WTC11 (cell line): ENCODE results near the gene ARPC2. TPM values are rescaled to one million over a fixed set of nuclear protein-coding genes. Genes with fewer than 3 reads are reported as not detected.

Source experiments
- CBFB ChIP-seq: sonication (generic); formaldehyde crosslinking; IDR thresholded peaks from 2 replicates; pipeline ENCODE4 v1.8.1; 2022; ENCODE audit warnings: mild to moderate bottlenecking, low read depth, missing genetic modification reagents
- EMX1 ChIP-seq: fragments of 250-450 bp; sonication (Bioruptor Pico); IDR thresholded peaks from 2 replicates; pipeline ENCODE4 v1.8.0; 2021; ENCODE audit warnings: mild to moderate bottlenecking
- ETV6 ChIP-seq: sonication (generic); formaldehyde crosslinking; IDR thresholded peaks from 2 replicates; pipeline ENCODE4 v1.8.1; 2022; ENCODE audit warnings: mild to moderate bottlenecking, missing genetic modification reagents
- FOXK1 ChIP-seq: sonication (generic); formaldehyde crosslinking; IDR thresholded peaks from 2 replicates; pipeline ENCODE4 v1.8.0; 2022; ENCODE audit warnings: mild to moderate bottlenecking, moderate library complexity, missing genetic modification reagents
- JUN ChIP-seq: sonication (generic); formaldehyde crosslinking; IDR thresholded peaks from 2 replicates; pipeline ENCODE4 v1.8.0; 2023; ENCODE audit warnings: mild to moderate bottlenecking, missing genetic modification reagents
- MXD4 ChIP-seq: fragments of 250-450 bp; sonication (Bioruptor Pico); IDR thresholded peaks from 2 replicates; pipeline ENCODE4 v1.8.0; 2021; ENCODE audit warnings: mild to moderate bottlenecking, moderate library complexity, borderline replicate concordance
- NR1H2 ChIP-seq: sonication (generic); formaldehyde crosslinking; IDR thresholded peaks from 2 replicates; pipeline ENCODE4 v1.9.0; 2021; ENCODE audit warnings: mild to moderate bottlenecking, moderate library complexity, missing genetic modification reagents
- NR2C2 ChIP-seq: sonication (generic); formaldehyde crosslinking; IDR thresholded peaks from 2 replicates; pipeline ENCODE4 v1.8.0; 2022; ENCODE audit warnings: mild to moderate bottlenecking, missing genetic modification reagents
- ZNF219 ChIP-seq: sonication (generic); formaldehyde crosslinking; IDR thresholded peaks from 2 replicates; pipeline ENCODE4 v1.8.0; 2023; ENCODE audit warnings: missing genetic modification reagents, mild to moderate bottlenecking, borderline replicate concordance
- total RNA-seq: library from RNA; stranded (reverse); gene quantifications from 3 replicates; pipeline ENCODE4 v1.2.3, GENCODE V29; 2021
- TF ChIP-seq, protein P1 (sequence below): sonication (generic); formaldehyde crosslinking; IDR thresholded peaks from 2 replicates; pipeline ENCODE4 v1.8.1; 2022; ENCODE audit warnings: missing genetic modification reagents, borderline replicate concordance
- TF ChIP-seq, protein P2 (sequence below): sonication (generic); formaldehyde crosslinking; IDR thresholded peaks from 2 replicates; pipeline ENCODE4 v1.8.1; 2023; ENCODE audit warnings: mild to moderate bottlenecking, missing genetic modification reagents, borderline replicate concordance
- TF ChIP-seq, protein P3 (sequence below): sonication (generic); formaldehyde crosslinking; IDR thresholded peaks from 2 replicates; pipeline ENCODE4 v1.8.1; 2023; ENCODE audit warnings: mild to moderate bottlenecking, missing genetic modification reagents
- TF ChIP-seq, protein P4 (sequence below): sonication (generic); formaldehyde crosslinking; IDR thresholded peaks from 2 replicates; pipeline ENCODE4 v1.8.0; 2023; ENCODE audit warnings: missing genetic modification reagents, mild to moderate bottlenecking, borderline replicate concordance
- TF ChIP-seq, protein P5 (sequence below): fragments of 200-600 bp; IDR thresholded peaks from 2 replicates; pipeline ENCODE4 v1.8.0; 2022; ENCODE audit warnings: antibody characterized with exemption
- TF ChIP-seq, protein P6 (sequence below): sonication (generic); formaldehyde crosslinking; IDR thresholded peaks from 2 replicates; pipeline ENCODE4 v1.8.1; 2022; ENCODE audit warnings: low read depth, missing genetic modification reagents, borderline replicate concordance
- TF ChIP-seq, protein P7 (sequence below): sonication (generic); formaldehyde crosslinking; IDR thresholded peaks from 2 replicates; pipeline ENCODE4 v1.8.0; 2022; ENCODE audit warnings: missing genetic modification reagents
- TF ChIP-seq, protein P8 (sequence below): sonication (generic); formaldehyde crosslinking; IDR thresholded peaks from 2 replicates; pipeline ENCODE4 v1.8.1; 2022; ENCODE audit warnings: mild to moderate bottlenecking, moderate library complexity, missing genetic modification reagents

ARPC2 gene
- total RNA-seq, 1 experiment from 2014 or later = 184 TPM

DNA sequence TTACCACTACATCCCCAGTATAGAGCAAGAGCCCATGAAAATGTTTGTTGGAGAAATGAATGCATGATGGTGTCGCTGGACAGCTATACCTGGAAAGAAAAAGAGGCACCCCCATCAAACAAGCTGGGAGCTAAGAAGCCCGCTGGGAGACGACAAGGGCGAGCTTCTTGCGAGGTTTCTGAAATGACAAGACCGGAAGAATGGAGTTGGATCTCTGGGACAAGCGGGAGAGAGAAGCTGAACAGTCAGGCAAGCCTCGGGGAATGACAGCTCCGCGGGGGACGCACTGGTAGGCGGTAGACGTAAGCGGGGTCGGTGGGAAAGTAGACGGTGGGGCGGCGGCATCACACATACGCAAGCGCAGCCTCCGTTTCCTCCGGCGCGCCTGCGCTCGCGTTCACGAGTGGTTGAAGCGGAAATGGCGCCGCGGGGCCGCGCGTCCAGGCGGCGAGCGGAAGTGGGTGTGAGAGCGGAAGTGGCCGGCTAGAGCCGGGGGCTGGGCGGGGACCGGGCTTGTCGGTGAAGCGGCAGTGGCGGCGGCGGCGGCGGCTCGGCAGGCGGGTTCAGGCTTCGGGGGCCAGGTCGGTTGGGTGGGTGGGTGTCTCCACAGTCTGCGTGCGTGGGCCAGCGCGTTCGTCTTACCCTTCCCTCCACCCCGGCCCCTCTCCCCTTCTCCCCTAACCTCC is at the start of gene ARPC2 (continued):
- TF ChIP-seq, protein P1, sequence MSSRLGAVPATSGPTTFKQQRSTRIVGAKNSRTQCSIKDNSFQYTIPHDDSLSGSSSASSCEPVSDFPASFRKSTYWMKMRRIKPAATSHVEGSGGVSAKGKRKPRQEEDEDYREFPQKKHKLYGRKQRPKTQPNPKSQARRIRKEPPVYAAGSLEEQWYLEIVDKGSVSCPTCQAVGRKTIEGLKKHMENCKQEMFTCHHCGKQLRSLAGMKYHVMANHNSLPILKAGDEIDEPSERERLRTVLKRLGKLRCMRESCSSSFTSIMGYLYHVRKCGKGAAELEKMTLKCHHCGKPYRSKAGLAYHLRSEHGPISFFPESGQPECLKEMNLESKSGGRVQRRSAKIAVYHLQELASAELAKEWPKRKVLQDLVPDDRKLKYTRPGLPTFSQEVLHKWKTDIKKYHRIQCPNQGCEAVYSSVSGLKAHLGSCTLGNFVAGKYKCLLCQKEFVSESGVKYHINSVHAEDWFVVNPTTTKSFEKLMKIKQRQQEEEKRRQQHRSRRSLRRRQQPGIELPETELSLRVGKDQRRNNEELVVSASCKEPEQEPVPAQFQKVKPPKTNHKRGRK (CRISPR knock-in tag) = no peak
- no peak for TF ChIP-seq JUN (CRISPR knock-in tag)
- TF ChIP-seq, protein P2, sequence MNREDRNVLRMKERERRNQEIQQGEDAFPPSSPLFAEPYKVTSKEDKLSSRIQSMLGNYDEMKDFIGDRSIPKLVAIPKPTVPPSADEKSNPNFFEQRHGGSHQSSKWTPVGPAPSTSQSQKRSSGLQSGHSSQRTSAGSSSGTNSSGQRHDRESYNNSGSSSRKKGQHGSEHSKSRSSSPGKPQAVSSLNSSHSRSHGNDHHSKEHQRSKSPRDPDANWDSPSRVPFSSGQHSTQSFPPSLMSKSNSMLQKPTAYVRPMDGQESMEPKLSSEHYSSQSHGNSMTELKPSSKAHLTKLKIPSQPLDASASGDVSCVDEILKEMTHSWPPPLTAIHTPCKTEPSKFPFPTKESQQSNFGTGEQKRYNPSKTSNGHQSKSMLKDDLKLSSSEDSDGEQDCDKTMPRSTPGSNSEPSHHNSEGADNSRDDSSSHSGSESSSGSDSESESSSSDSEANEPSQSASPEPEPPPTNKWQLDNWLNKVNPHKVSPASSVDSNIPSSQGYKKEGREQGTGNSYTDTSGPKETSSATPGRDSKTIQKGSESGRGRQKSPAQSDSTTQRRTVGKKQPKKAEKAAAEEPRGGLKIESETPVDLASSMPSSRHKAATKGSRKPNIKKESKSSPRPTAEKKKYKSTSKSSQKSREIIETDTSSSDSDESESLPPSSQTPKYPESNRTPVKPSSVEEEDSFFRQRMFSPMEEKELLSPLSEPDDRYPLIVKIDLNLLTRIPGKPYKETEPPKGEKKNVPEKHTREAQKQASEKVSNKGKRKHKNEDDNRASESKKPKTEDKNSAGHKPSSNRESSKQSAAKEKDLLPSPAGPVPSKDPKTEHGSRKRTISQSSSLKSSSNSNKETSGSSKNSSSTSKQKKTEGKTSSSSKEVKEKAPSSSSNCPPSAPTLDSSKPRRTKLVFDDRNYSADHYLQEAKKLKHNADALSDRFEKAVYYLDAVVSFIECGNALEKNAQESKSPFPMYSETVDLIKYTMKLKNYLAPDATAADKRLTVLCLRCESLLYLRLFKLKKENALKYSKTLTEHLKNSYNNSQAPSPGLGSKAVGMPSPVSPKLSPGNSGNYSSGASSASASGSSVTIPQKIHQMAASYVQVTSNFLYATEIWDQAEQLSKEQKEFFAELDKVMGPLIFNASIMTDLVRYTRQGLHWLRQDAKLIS (CRISPR knock-in tag) = 0 out of 2 replicates have a peak, but pooled peaks have one; percentile 14
- TF ChIP-seq CBFB (CRISPR knock-in tag) = 0 out of 2 replicates have a peak, but pooled peaks have one; percentile 73
- TF ChIP-seq, protein P3, sequence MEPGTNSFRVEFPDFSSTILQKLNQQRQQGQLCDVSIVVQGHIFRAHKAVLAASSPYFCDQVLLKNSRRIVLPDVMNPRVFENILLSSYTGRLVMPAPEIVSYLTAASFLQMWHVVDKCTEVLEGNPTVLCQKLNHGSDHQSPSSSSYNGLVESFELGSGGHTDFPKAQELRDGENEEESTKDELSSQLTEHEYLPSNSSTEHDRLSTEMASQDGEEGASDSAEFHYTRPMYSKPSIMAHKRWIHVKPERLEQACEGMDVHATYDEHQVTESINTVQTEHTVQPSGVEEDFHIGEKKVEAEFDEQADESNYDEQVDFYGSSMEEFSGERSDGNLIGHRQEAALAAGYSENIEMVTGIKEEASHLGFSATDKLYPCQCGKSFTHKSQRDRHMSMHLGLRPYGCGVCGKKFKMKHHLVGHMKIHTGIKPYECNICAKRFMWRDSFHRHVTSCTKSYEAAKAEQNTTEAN = no peak
- TF ChIP-seq ZNF219 (CRISPR knock-in tag) = peak; percentile 70; the same call in 1 of the 2 replicates
- TF ChIP-seq, protein P4, sequence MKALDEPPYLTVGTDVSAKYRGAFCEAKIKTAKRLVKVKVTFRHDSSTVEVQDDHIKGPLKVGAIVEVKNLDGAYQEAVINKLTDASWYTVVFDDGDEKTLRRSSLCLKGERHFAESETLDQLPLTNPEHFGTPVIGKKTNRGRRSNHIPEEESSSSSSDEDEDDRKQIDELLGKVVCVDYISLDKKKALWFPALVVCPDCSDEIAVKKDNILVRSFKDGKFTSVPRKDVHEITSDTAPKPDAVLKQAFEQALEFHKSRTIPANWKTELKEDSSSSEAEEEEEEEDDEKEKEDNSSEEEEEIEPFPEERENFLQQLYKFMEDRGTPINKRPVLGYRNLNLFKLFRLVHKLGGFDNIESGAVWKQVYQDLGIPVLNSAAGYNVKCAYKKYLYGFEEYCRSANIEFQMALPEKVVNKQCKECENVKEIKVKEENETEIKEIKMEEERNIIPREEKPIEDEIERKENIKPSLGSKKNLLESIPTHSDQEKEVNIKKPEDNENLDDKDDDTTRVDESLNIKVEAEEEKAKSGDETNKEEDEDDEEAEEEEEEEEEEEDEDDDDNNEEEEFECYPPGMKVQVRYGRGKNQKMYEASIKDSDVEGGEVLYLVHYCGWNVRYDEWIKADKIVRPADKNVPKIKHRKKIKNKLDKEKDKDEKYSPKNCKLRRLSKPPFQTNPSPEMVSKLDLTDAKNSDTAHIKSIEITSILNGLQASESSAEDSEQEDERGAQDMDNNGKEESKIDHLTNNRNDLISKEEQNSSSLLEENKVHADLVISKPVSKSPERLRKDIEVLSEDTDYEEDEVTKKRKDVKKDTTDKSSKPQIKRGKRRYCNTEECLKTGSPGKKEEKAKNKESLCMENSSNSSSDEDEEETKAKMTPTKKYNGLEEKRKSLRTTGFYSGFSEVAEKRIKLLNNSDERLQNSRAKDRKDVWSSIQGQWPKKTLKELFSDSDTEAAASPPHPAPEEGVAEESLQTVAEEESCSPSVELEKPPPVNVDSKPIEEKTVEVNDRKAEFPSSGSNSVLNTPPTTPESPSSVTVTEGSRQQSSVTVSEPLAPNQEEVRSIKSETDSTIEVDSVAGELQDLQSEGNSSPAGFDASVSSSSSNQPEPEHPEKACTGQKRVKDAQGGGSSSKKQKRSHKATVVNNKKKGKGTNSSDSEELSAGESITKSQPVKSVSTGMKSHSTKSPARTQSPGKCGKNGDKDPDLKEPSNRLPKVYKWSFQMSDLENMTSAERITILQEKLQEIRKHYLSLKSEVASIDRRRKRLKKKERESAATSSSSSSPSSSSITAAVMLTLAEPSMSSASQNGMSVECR (CRISPR knock-in tag) = 0 out of 2 replicates have a peak, but pooled peaks have one; percentile 26
- TF ChIP-seq MXD4 (CRISPR knock-in tag) = no peak
- 0 out of 2 replicates have a peak, but pooled peaks have one; percentile 14 for TF ChIP-seq FOXK1 (CRISPR knock-in tag)
- peak; percentile 95 for TF ChIP-seq ETV6 (CRISPR knock-in tag)
- TF ChIP-seq NR1H2 (CRISPR knock-in tag) = no peak
- TF ChIP-seq, protein P5, sequence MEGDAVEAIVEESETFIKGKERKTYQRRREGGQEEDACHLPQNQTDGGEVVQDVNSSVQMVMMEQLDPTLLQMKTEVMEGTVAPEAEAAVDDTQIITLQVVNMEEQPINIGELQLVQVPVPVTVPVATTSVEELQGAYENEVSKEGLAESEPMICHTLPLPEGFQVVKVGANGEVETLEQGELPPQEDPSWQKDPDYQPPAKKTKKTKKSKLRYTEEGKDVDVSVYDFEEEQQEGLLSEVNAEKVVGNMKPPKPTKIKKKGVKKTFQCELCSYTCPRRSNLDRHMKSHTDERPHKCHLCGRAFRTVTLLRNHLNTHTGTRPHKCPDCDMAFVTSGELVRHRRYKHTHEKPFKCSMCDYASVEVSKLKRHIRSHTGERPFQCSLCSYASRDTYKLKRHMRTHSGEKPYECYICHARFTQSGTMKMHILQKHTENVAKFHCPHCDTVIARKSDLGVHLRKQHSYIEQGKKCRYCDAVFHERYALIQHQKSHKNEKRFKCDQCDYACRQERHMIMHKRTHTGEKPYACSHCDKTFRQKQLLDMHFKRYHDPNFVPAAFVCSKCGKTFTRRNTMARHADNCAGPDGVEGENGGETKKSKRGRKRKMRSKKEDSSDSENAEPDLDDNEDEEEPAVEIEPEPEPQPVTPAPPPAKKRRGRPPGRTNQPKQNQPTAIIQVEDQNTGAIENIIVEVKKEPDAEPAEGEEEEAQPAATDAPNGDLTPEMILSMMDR = no peak
- TF ChIP-seq, protein P6, sequence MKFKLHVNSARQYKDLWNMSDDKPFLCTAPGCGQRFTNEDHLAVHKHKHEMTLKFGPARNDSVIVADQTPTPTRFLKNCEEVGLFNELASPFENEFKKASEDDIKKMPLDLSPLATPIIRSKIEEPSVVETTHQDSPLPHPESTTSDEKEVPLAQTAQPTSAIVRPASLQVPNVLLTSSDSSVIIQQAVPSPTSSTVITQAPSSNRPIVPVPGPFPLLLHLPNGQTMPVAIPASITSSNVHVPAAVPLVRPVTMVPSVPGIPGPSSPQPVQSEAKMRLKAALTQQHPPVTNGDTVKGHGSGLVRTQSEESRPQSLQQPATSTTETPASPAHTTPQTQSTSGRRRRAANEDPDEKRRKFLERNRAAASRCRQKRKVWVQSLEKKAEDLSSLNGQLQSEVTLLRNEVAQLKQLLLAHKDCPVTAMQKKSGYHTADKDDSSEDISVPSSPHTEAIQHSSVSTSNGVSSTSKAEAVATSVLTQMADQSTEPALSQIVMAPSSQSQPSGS = no peak
- no peak for TF ChIP-seq NR2C2 (CRISPR knock-in tag)
- TF ChIP-seq EMX1 = peak; percentile 59; the same call in 1 of the 2 replicates
- TF ChIP-seq, protein P7, sequence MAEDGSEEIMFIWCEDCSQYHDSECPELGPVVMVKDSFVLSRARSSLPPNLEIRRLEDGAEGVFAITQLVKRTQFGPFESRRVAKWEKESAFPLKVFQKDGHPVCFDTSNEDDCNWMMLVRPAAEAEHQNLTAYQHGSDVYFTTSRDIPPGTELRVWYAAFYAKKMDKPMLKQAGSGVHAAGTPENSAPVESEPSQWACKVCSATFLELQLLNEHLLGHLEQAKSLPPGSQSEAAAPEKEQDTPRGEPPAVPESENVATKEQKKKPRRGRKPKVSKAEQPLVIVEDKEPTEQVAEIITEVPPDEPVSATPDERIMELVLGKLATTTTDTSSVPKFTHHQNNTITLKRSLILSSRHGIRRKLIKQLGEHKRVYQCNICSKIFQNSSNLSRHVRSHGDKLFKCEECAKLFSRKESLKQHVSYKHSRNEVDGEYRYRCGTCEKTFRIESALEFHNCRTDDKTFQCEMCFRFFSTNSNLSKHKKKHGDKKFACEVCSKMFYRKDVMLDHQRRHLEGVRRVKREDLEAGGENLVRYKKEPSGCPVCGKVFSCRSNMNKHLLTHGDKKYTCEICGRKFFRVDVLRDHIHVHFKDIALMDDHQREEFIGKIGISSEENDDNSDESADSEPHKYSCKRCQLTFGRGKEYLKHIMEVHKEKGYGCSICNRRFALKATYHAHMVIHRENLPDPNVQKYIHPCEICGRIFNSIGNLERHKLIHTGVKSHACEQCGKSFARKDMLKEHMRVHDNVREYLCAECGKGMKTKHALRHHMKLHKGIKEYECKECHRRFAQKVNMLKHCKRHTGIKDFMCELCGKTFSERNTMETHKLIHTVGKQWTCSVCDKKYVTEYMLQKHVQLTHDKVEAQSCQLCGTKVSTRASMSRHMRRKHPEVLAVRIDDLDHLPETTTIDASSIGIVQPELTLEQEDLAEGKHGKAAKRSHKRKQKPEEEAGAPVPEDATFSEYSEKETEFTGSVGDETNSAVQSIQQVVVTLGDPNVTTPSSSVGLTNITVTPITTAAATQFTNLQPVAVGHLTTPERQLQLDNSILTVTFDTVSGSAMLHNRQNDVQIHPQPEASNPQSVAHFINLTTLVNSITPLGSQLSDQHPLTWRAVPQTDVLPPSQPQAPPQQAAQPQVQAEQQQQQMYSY (CRISPR knock-in tag) = no peak
- TF ChIP-seq, protein P8, sequence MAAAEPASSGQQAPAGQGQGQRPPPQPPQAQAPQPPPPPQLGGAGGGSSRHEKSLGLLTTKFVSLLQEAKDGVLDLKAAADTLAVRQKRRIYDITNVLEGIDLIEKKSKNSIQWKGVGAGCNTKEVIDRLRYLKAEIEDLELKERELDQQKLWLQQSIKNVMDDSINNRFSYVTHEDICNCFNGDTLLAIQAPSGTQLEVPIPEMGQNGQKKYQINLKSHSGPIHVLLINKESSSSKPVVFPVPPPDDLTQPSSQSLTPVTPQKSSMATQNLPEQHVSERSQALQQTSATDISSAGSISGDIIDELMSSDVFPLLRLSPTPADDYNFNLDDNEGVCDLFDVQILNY = no peak
